OCI-LY7 (cell line): ENCODE data around the gene SLC25A10. TPM values are rescaled to one million over a fixed set of nuclear protein-coding genes. Genes with fewer than 3 reads are reported as not detected.
A peak's percentile ranks its signal among the peaks of the same experiment; 100 is the strongest.

ENCODE experiments used
- BruUV-seq: library from RNA; stranded (reverse); fragments of 400-500 nt; replicated peaks from 2 replicates; lab custom pipeline; 2021; lab: Mats Ljungman, UMichigan
- CTCF ChIA-PET: fragments of 300-600 bp; sonication (Branson Sonifier 250); formaldehyde crosslinking; loops from one replicate; lab custom pipeline; 2022; ENCODE audit warnings: antibody characterized with exemption; ENCODE audit not compliant: unreplicated experiment; lab: Charles Lee
- POLR2A ChIA-PET: fragments of 300-600 bp; sonication (Branson Sonifier 250); formaldehyde crosslinking; loops from one replicate; lab custom pipeline; 2022; ENCODE audit warnings: antibody characterized with exemption; lab: Charles Lee
- DNase-seq: peaks from one replicate; pipeline ENCODE4 v3.0.0-alpha.2; 2015; ENCODE audit warnings: low spot score
- H2AFZ ChIP-seq: fragments of 200-600 bp; sonication (generic), shearing (Covaris generic); 2 replicates; pipeline ENCODE4 v1.6.1; 2014; ENCODE audit warnings: mild to moderate bottlenecking, antibody characterized with exemption, low read length, moderate library complexity
- H3K27ac ChIP-seq: fragments of 200-600 bp; sonication (generic); 2 replicates; pipeline ENCODE4 v1.5.1; 2014; ENCODE audit warnings: mixed run types, low read depth, mild to moderate bottlenecking, moderate library complexity, low read length, inconsistent platforms; ENCODE audit not compliant: poor library complexity, severe bottlenecking
- H3K36me3 ChIP-seq: fragments of 200-600 bp; sonication (generic); 2 replicates; pipeline ENCODE4 v1.6.1; 2014; ENCODE audit warnings: mild to moderate bottlenecking, antibody characterized with exemption, low read length, moderate library complexity, mixed read lengths; ENCODE audit not compliant: insufficient read depth
- H3K4me1 ChIP-seq: fragments of 200-600 bp; sonication (generic); 2 replicates; pipeline ENCODE4 v1.5.1; 2014; ENCODE audit warnings: mild to moderate bottlenecking, low read length; ENCODE audit not compliant: insufficient read depth, poor library complexity, severe bottlenecking
- H3K4me2 ChIP-seq: fragments of 200-600 bp; sonication (generic); 2 replicates; pipeline ENCODE4 v1.6.1; 2014; ENCODE audit warnings: mild to moderate bottlenecking, low read length
- H3K4me3 ChIP-seq: fragments of 200-600 bp; sonication (generic); 2 replicates; pipeline ENCODE4 v1.5.1; 2014; ENCODE audit warnings: mild to moderate bottlenecking, low read depth, low read length; ENCODE audit not compliant: poor library complexity, severe bottlenecking
- H3K79me2 ChIP-seq: fragments of 200-600 bp; sonication (generic); 2 replicates; pipeline ENCODE4 v1.6.1; 2016; ENCODE audit warnings: low read depth, mild to moderate bottlenecking, low read length, moderate library complexity, mixed read lengths; ENCODE audit not compliant: insufficient read depth
- H3K9me2 ChIP-seq: fragments of 200-600 bp; sonication (generic); 2 replicates; pipeline ENCODE4 v1.6.1; 2016; ENCODE audit warnings: mild to moderate bottlenecking, low read length, mixed read lengths; ENCODE audit not compliant: insufficient read depth
- H3K9me3 ChIP-seq: fragments of 200-600 bp; sonication (generic); 2 replicates; pipeline ENCODE4 v1.6.1; 2014; ENCODE audit warnings: mild to moderate bottlenecking, mixed run types, low read length, mixed read lengths
- H4K20me1 ChIP-seq: fragments of 200-600 bp; sonication (generic); 2 replicates; pipeline ENCODE4 v1.6.1; 2014; ENCODE audit warnings: mild to moderate bottlenecking, antibody characterized with exemption, low read length, moderate library complexity, mixed read lengths; ENCODE audit not compliant: insufficient read depth
- CTCF ChIP-seq: fragments of 200-600 bp; sonication (generic); conservative IDR thresholded peaks from 2 replicates; pipeline ENCODE4 v1.5.1; 2014; ENCODE audit warnings: mild to moderate bottlenecking, antibody characterized with exemption, low read length, moderate library complexity, mixed read lengths
- EZH2phosphoT487 ChIP-seq: fragments of 200-600 bp; sonication (generic); IDR thresholded peaks from 2 replicates; pipeline ENCODE4 v1.6.1; 2018; ENCODE audit warnings: low read depth, borderline replicate concordance, mild to moderate bottlenecking, mixed run types, antibody characterized with exemption, low read length, moderate library complexity, mixed read lengths
- intact Hi-C: fragments of 100-400 bp; cut with micrococcal nuclease; formaldehyde crosslinking; loops from one replicate; pipeline ENCODE4 v1.10.0; 2022; ENCODE audit not compliant: unreplicated experiment
- total RNA-seq, 2 experiments: library from RNA; depleted of rRNA in 1 of 2; stranded (reverse); fragments of >200 nt in 1 of 2; shearing (Covaris generic) in 1 of 2; gene quantifications; 2 replicates each; pipeline ENCODE4 v1.2.3, GENCODE V29; 2014 to 2022

The SLC25A10 gene
- total RNA-seq, 2 experiments from 2014 or later, result 45.6 to 46.9 TPM

GRCh38 chr17:81713556-81714411, 1.7 kb downstream of the SLC25A10 start:
- intact Hi-C loops, result loop anchor here (2.0 kb wide), 1 partner anchor 213 kb away; the partner anchor contains the start of gene MAFG
- no peak overlapping the region for H2AFZ ChIP-seq
- H3K4me1 ChIP-seq, result peaks cover 27% of the 10 kb centered on the region
- POLR2A ChIA-PET, result interaction anchor here (0.5 to 1.5 kb wide), 2 partner anchors 11 kb away, joined by 5 to 10 read pairs; partner anchors contain the start of gene MRPL12
- H4K20me1 ChIP-seq, result no peaks in the 10 kb centered on the region
- no peak for DNase-seq
- BruUV-seq, result no TSS peak
- H3K4me3 ChIP-seq, result peak overlapping the region; percentile 76
- H3K4me2 ChIP-seq, result peak overlapping the region; percentile 93
- H3K27ac ChIP-seq, result no peak overlapping the region
- no peak for TF ChIP-seq CTCF
- TF ChIP-seq EZH2phosphoT487, result no peak
- H3K9me2 ChIP-seq, result no peaks in the 10 kb centered on the region
- peaks cover 8% of the 10 kb centered on the region; the same call in 1 of the 2 replicates for H3K79me2 ChIP-seq
- no peaks in the 10 kb centered on the region for H3K9me3 ChIP-seq
- H3K36me3 ChIP-seq, result peaks cover 33% of the 10 kb centered on the region
- CTCF ChIA-PET, result no interaction called here

- H3K4me2 ChIP-seq, result no peak overlapping the region
- POLR2A ChIA-PET, result interaction anchor here (0.5 kb wide), 1 partner anchor 10 kb away, joined by 5 read pairs; no protein-coding TSS in a partner anchor
Observed at GRCh38 chr17:81714412-81715106, 2.5 kb downstream of the SLC25A10 start.

More at GRCh38 chr17:81714412-81715106, 2.5 kb downstream of the SLC25A10 start:
- no peak overlapping the region for H3K4me3 ChIP-seq
- no peaks in the 10 kb centered on the region for H4K20me1 ChIP-seq
- H3K9me3 ChIP-seq, result no peaks in the 10 kb centered on the region
- DNase-seq, result no peak
- TF ChIP-seq CTCF (no peak), EZH2phosphoT487 (no peak)
- intact Hi-C loops, result no loop called here
- peaks cover 8% of the 10 kb centered on the region; the same call in 1 of the 2 replicates for H3K79me2 ChIP-seq
- H3K27ac ChIP-seq, result no peak overlapping the region
- H3K4me1 ChIP-seq, result peaks cover 27% of the 10 kb centered on the region
- H3K36me3 ChIP-seq, result peaks cover 33% of the 10 kb centered on the region
- no TSS peak for BruUV-seq
- no peak overlapping the region for H2AFZ ChIP-seq
- CTCF ChIA-PET, result no interaction called here
- H3K9me2 ChIP-seq, result no peaks in the 10 kb centered on the region
